Chondrocyte (in vitro differentiated cells): ENCODE data around the gene MEIS1. TPM values are rescaled to one million over a fixed set of nuclear protein-coding genes. Genes with fewer than 3 reads are reported as not detected.

Source experiments
- DNase-seq: peaks from one replicate; pipeline ENCODE4 v3.0.0; 2021; ENCODE audit warnings: mixed read lengths, low spot score
- H3K27ac Mint-ChIP-seq: one replicate; pipeline ENCODE4 v1.8.0; 2021; ENCODE audit warnings: mild to moderate bottlenecking, moderate library complexity, mixed read lengths; ENCODE audit not compliant: unreplicated experiment
- H3K27me3 Mint-ChIP-seq: 2 replicates; pipeline ENCODE4 v1.8.0; 2021; ENCODE audit warnings: low read depth, mixed read lengths
- H3K36me3 Mint-ChIP-seq: 2 replicates; pipeline ENCODE4 v1.8.0; 2021; ENCODE audit warnings: low read depth, mixed read lengths
- H3K4me1 Mint-ChIP-seq: 2 replicates; pipeline ENCODE4 v1.8.0; 2021; ENCODE audit warnings: low read depth, mild to moderate bottlenecking, mixed read lengths
- H3K4me3 Mint-ChIP-seq: one replicate; pipeline ENCODE4 v1.8.0; 2021; ENCODE audit warnings: mild to moderate bottlenecking, moderate library complexity, mixed read lengths; ENCODE audit not compliant: unreplicated experiment
- H3K9me3 Mint-ChIP-seq: 2 replicates; pipeline ENCODE4 v1.8.0; 2021; ENCODE audit warnings: low read depth, mixed read lengths
- total RNA-seq: library from RNA; stranded (reverse); gene quantifications from 3 replicates; pipeline ENCODE4 v1.2.1, GENCODE V29; 2021
- TF ChIP-seq, protein P1 (sequence below): fragments of 200-600 bp; sonication (generic); IDR thresholded peaks from 2 replicates; pipeline ENCODE4 v1.5.0; 2021; ENCODE audit warnings: antibody characterized with exemption, mild to moderate bottlenecking, moderate library complexity

MEIS1 gene
- total RNA-seq, 1 donor from 2014 or later = 18.5 TPM

- peaks cover 22% of the 10 kb centered on the region for H3K4me1 Mint-ChIP-seq
Measured at GRCh38 chr2:66498289-66498975, 63.5 kb downstream of the MEIS1 start.

GRCh38 chr2:66501267-66501666 lies 66.3 kb downstream of the MEIS1 start:
- H3K27ac Mint-ChIP-seq = no peak overlapping the region
- no peaks in the 10 kb centered on the region for H3K27me3 Mint-ChIP-seq
- DNase-seq = no peak
- H3K4me1 Mint-ChIP-seq = peaks cover 11% of the 10 kb centered on the region
- H3K9me3 Mint-ChIP-seq = no peaks in the 10 kb centered on the region
- H3K36me3 Mint-ChIP-seq = peaks cover 3% of the 10 kb centered on the region
- H3K4me3 Mint-ChIP-seq = no peak overlapping the region
- TF ChIP-seq, protein P1, sequence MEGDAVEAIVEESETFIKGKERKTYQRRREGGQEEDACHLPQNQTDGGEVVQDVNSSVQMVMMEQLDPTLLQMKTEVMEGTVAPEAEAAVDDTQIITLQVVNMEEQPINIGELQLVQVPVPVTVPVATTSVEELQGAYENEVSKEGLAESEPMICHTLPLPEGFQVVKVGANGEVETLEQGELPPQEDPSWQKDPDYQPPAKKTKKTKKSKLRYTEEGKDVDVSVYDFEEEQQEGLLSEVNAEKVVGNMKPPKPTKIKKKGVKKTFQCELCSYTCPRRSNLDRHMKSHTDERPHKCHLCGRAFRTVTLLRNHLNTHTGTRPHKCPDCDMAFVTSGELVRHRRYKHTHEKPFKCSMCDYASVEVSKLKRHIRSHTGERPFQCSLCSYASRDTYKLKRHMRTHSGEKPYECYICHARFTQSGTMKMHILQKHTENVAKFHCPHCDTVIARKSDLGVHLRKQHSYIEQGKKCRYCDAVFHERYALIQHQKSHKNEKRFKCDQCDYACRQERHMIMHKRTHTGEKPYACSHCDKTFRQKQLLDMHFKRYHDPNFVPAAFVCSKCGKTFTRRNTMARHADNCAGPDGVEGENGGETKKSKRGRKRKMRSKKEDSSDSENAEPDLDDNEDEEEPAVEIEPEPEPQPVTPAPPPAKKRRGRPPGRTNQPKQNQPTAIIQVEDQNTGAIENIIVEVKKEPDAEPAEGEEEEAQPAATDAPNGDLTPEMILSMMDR = no peak

More at GRCh38 chr2:66498289-66498975, 63.5 kb downstream of the MEIS1 start:
- H3K27me3 Mint-ChIP-seq = no peaks in the 10 kb centered on the region
- H3K36me3 Mint-ChIP-seq = peaks cover 5% of the 10 kb centered on the region
- H3K27ac Mint-ChIP-seq = no peak overlapping the region
- H3K9me3 Mint-ChIP-seq = no peaks in the 10 kb centered on the region
- no peak overlapping the region for H3K4me3 Mint-ChIP-seq
- no peak for DNase-seq
- TF ChIP-seq, protein P1 = no peak

DNA sequence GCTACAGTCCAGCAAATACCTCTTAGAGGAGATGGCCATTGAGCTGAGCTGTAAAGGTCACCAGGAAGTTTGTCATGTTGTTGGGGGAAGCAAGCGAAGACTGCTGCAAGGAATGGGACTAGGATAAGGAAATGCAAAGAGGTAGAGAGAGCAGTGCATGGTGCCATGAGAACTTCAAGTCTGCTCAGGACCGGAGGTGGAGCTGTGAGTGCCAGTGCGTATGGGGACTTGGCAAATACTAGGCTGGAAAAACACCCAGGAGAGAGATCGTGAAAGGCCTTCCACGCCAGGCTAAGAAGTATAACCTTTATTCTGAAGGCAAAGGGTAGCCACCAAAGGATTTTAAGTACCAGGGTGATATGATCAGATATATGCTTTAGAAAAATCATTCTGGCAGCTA lies 71.3 kb downstream of the MEIS1 start:
- no peak for DNase-seq
- H3K36me3 Mint-ChIP-seq = peaks cover 3% of the 10 kb centered on the region
- no peaks in the 10 kb centered on the region for H3K27me3 Mint-ChIP-seq
- H3K4me1 Mint-ChIP-seq = peaks cover 33% of the 10 kb centered on the region
- H3K9me3 Mint-ChIP-seq = no peaks in the 10 kb centered on the region
- no peak overlapping the region for H3K4me3 Mint-ChIP-seq
- TF ChIP-seq, protein P1 = no peak
- no peak overlapping the region for H3K27ac Mint-ChIP-seq

GRCh38 chr2:66507673-66508201 lies 72.8 kb downstream of the MEIS1 start:
- Mint-ChIP-seq H3K4me1 (peaks cover 37% of the 10 kb centered on the region), H3K9me3 (no peaks in the 10 kb centered on the region), H3K27me3 (no peaks in the 10 kb centered on the region), H3K4me3 (peak overlapping the region; percentile 67), H3K36me3 (peaks cover 3% of the 10 kb centered on the region), H3K27ac (peak overlapping the region; percentile 83)
- TF ChIP-seq, protein P1 = no peak
- no peak for DNase-seq

GRCh38 chr2:66508484-66509071 lies 73.7 kb downstream of the MEIS1 start:
- Mint-ChIP-seq H3K4me1 (peaks cover 38% of the 10 kb centered on the region), H3K27ac (peak overlapping the region; percentile 92), H3K27me3 (no peaks in the 10 kb centered on the region), H3K4me3 (peak overlapping the region; percentile 67), H3K9me3 (no peaks in the 10 kb centered on the region), H3K36me3 (no peaks in the 10 kb centered on the region)
- no peak for DNase-seq
- TF ChIP-seq, protein P1 = no peak
